Bronchial epithelial cell (primary cell): ENCODE measurements around the gene EGFL6. TPM values are rescaled to one million over a fixed set of nuclear protein-coding genes. Genes with fewer than 3 reads are reported as not detected.
A peak's percentile ranks its signal among the peaks of the same experiment; 100 is the strongest.

ENCODE experiments used
- DNase-seq: peaks from one replicate; pipeline ENCODE4 v3.0.0-alpha.2; 2010; ENCODE audit warnings: low read depth
- FAIRE-seq: peaks from 2 replicates; lab custom pipeline; 2011; peaks lifted over from hg19 to GRCh38; lab: Jason Lieb, UNC
- H3K27me3 ChIP-seq: 2 replicates; pipeline ENCODE4 v1.5.1; 2011; ENCODE audit warnings: low read length; ENCODE audit not compliant: control insufficient read depth, insufficient read depth
- H3K36me3 ChIP-seq: 2 replicates; pipeline ENCODE4 v1.5.1; 2011; ENCODE audit warnings: low read length; ENCODE audit not compliant: control insufficient read depth, insufficient read depth
- H3K4me3 ChIP-seq: 2 replicates; pipeline ENCODE4 v1.5.1; 2011; ENCODE audit warnings: mild to moderate bottlenecking, low read depth, low read length, control low read depth
- CTCF ChIP-seq: IDR thresholded peaks from 2 replicates; pipeline ENCODE4 v1.5.1; 2011; ENCODE audit warnings: mild to moderate bottlenecking, moderate library complexity, low read length, control low read depth, inconsistent platforms; ENCODE audit not compliant: insufficient read depth, severe bottlenecking
- total RNA-seq: library from RNA; depleted of rRNA; stranded (reverse); fragments of >200 nt; gene quantifications from 2 replicates; pipeline ENCODE4 v1.2.1, GENCODE V29; 2014

Gene EGFL6
- 0.26 TPM in 1 of 2 replicates, not detected in the other for total RNA-seq

GRCh38 chrX:13569479-13570260, at the start of gene EGFL6:
EGFL6 (plus strand) TSS chrX:13569601; CDS start chrX:13569862, 261 bp downstream.
- DNase-seq (no peak), FAIRE-seq (no peak)
- no peak within 1 kb of the TSS for H3K4me3 ChIP-seq
- no peaks in the 10 kb centered on the region for H3K36me3 ChIP-seq
- TF ChIP-seq CTCF, result no peak
- peaks cover 16% of the 10 kb centered on the region for H3K27me3 ChIP-seq

- DNase-seq (no peak), FAIRE-seq (no peak)
- Histone ChIP-seq H3K4me3 (no peak overlapping the region), H3K36me3 (no peaks in the 10 kb centered on the region), H3K27me3 (no peaks in the 10 kb centered on the region)
- no peak for TF ChIP-seq CTCF
These were observed 49.0 kb upstream of the EGFL6 start for GRCh38 chrX:13520351-13520750.

GRCh38 chrX:13520936-13521335, 48.5 kb upstream of the EGFL6 start:
- no peak for FAIRE-seq
- Histone ChIP-seq H3K4me3 (no peak overlapping the region), H3K36me3 (no peaks in the 10 kb centered on the region), H3K27me3 (no peaks in the 10 kb centered on the region)
- no peak for DNase-seq
- TF ChIP-seq CTCF, result no peak

GRCh38 chrX:13522811-13523210, 46.6 kb upstream of the EGFL6 start:
- no peak for FAIRE-seq
- DNase-seq, result no peak
- Histone ChIP-seq H3K4me3 (no peak overlapping the region), H3K36me3 (no peaks in the 10 kb centered on the region), H3K27me3 (no peaks in the 10 kb centered on the region)
- TF ChIP-seq CTCF, result no peak

GRCh38 chrX:13533726-13534125, 35.7 kb upstream of the EGFL6 start:
- DNase-seq (peak; percentile 53), FAIRE-seq (peak; percentile 13)
- Histone ChIP-seq H3K36me3 (no peaks in the 10 kb centered on the region), H3K4me3 (no peak overlapping the region), H3K27me3 (no peaks in the 10 kb centered on the region)
- no peak for TF ChIP-seq CTCF
